Heart left ventricle (tissue), 16 donors: ENCODE data around the gene MAG. TPM values are rescaled to one million over a fixed set of nuclear protein-coding genes. Genes with fewer than 3 reads are reported as not detected.

Experiments
- ATAC-seq, 4 donors: fragments of 200-7000 bp; cut with Tn5 transposase; one replicate each; pipeline ENCODE4 v1.9.1; 2020 to 2022; ENCODE audit warnings: moderate library complexity in 4 of 4, mild to moderate bottlenecking in 3 of 4, moderate number of reproducible peaks in 1 of 4
- DNase-seq, 5 donors: peaks; one replicate each; pipeline ENCODE4 v3.0.0-alpha.2; 2020
- H3K27ac ChIP-seq, 12 donors: fragments of 200-600 bp; sonication (generic) in 4 of 12; one replicate each; pipeline versions ENCODE4 v1.5.0 to v1.8.0; 2016 to 2022; ENCODE audit warnings: mild to moderate bottlenecking in 2 of 12
- H3K27me3 ChIP-seq, 9 donors: fragments of 200-600 bp; sonication (generic) in 2 of 9; one replicate each; pipeline versions ENCODE4 v1.5.1 to v1.8.0; 2016 to 2022; ENCODE audit warnings: mild to moderate bottlenecking in 3 of 9
- H3K36me3 ChIP-seq, 9 donors: fragments of 200-600 bp; sonication (generic) in 2 of 9; one replicate each; pipeline versions ENCODE4 v1.5.0 to v1.8.0; 2018 to 2022; ENCODE audit warnings: mild to moderate bottlenecking in 2 of 9
- H3K4me1 ChIP-seq, 12 donors: fragments of 200-600 bp; sonication (generic) in 4 of 12; one replicate each; pipeline versions ENCODE4 v1.5.0 to v1.8.0; 2016 to 2022; ENCODE audit warnings: mild to moderate bottlenecking in 3 of 12
- H3K4me3 ChIP-seq, 12 donors: fragments of 200-600 bp; sonication (generic) in 4 of 12; one replicate each; pipeline versions ENCODE4 v1.5.0 to v1.8.0; 2017 to 2022; ENCODE audit warnings: mild to moderate bottlenecking in 9 of 12, moderate library complexity in 4 of 12
- H3K9me3 ChIP-seq, 12 donors: fragments of 200-600 bp; sonication (generic) in 4 of 12; one replicate each; pipeline versions ENCODE4 v1.5.0 to v1.8.0; 2016 to 2022; ENCODE audit warnings: mild to moderate bottlenecking in 1 of 12
- CTCF ChIP-seq, 12 donors: fragments of 200-600 bp; sonication (generic) in 4 of 12; IDR thresholded peaks; one replicate each; pipeline versions ENCODE4 v1.5.0 to v1.8.0; 2018 to 2022; ENCODE audit warnings: antibody characterized with exemption in 12 of 12, mild to moderate bottlenecking in 5 of 12
- POLR2A ChIP-seq, 2 donors: fragments of 450-650 bp; IDR thresholded peaks; one replicate each; pipeline ENCODE4 v1.6.1; 2017; ENCODE audit warnings: antibody characterized with exemption in 2 of 2, mild to moderate bottlenecking in 2 of 2, moderate library complexity in 2 of 2
- WGBS, 4 donors: extraction: QIAGEN DNeasy Blood & Tissue Kit in 2 of 4; methylation state at CpG; one replicate each; pipeline versions ENCODE4 v1.1.5 to v1.1.7; 2013 to 2018; 5-methylcytosine and 5-hydroxymethylcytosine counted together
- intact Hi-C, 10 donors: fragments of 100-400 bp; cut with DNase I; formaldehyde crosslinking; loops; one replicate each; pipeline versions ENCODE4 v1.11.1 to v1.14.2; 2022
- polyA plus RNA-seq, 2 donors: library from polyadenylated mRNA; stranded (reverse); fragments of 200-250 nt; gene quantifications; one replicate each; pipeline ENCODE4 v1.2.3, GENCODE V29; 2013
- total RNA-seq, 9 donors: library from RNA; depleted of rRNA in 2 of 9; stranded (reverse); fragments of >200 nt in 2 of 9; fragmentation: NEBNext Ultra II Directional in 3 of 9; extraction: Animal tissue kit (Norgen Biotek cat#: 25700) in 3 of 9; gene quantifications; one replicate each; pipeline versions ENCODE4 v1.1.0 to v1.2.4, GENCODE V29; 2016 to 2023
- donor health status: ischemic (EF 13 %, LVEDD 7.1; RV severe dilation, severe dysfunction).
- donor health status: healthy with polysubstance abuse.
- donor health status: DM: no; HTN: yes; CAD: no.
- donor health status: DM: no; HTN: no; CAD: no.
- donor health status: ischemic (EF 25% LVEDD 6.9; RV normal size, moderate dysfunction).
- donor health status: ischemic (EF 25% LVEDD 5.7; RV mildly dilated, moderate dysfunction).
- donor health status: healthy.
- donor health status: DM: yes; HTN: yes; CAD: no.
- donor health status: ischemic (EF 35%, LVEDD 5.7; RV mildly dilated, moderate dysfunction).
- donor health status: nonischemic (EF 11% LVEDD 7.7; RV severe dilation, severe dysfunction).
- donor health status: DM: yes; HTN: yes; CAD: no.
- donor health status: PGD.
- donor health status: ischemic (EF 29% LVEDD 5.4; RV normal size, mild dysfunction).
- donor health status: nonischemic (EF 23%, LVEDD 6.1; RV moderate dilation, normal function).

MAG gene
- total and polyA plus RNA-seq, 11 donors: 0.30 to 0.72 TPM; not detected in 9

DNA sequence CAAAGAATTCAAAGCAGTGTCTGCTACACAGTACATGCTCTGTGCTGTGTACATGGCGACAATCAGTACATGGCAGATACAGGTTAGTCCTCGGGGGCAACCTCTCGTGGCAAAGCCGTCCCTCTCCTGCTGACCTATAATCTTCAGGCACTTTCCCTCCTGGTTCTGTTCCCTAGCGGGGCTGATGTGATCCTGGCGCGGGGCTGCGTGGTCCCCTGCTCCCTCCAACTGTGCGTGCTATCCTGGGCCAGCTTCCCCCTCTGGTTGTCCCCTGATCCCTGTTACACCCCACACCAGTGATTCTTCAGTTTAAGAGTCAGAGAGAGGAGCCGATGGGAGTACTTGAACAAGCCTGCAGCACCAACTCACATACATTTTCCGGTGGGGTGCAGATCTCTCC, 12.1 kb downstream of the MAG start:
- peaks cover 0 to 5% (median 0%) of the 10 kb centered on the region in 12 donors for H3K4me1 ChIP-seq
- no peak overlapping the region for H3K4me3 ChIP-seq
- intact Hi-C loops: no loop called here
- H3K36me3 ChIP-seq: no peaks in the 10 kb centered on the region
- DNase-seq: peak in 1 of 5 donors; percentile 28
- H3K27me3 ChIP-seq: peaks cover 0 to 24% (median 12%) of the 10 kb centered on the region in 9 donors
- WGBS, 4 donors: 71 to 83% (median 75%) methylated on average over 11 of the region's 11 CpGs
- TF ChIP-seq POLR2A (IDR thresholded peaks at IDR 0.05): no peak
- no peak for TF ChIP-seq CTCF (IDR thresholded peaks at IDR 0.05)
- no peaks in the 10 kb centered on the region for H3K9me3 ChIP-seq
- no peak overlapping the region for H3K27ac ChIP-seq
- no peak for ATAC-seq

DNA sequence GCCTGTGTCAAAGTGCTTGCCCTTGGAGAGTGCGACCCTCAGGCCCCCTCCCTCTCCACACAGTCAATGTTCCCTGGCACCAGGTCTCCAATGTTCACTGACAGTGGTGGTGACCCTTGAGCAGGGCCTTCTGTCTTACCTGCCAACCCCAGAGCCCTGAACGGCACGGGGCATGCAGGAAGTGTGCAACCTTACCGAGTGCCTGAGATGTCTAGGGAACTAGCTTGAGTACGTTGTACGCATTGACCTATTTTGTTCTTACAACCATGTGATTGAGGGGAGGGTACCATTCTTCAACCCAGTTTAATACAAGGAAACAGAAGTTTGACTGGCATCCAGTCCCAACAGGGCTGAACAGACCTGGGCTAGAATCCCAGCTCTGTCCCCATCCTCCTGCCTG, 13.2 kb downstream of the MAG start:
- H3K9me3 ChIP-seq: no peaks in the 10 kb centered on the region
- no peak for ATAC-seq
- H3K36me3 ChIP-seq: no peaks in the 10 kb centered on the region
- H3K27ac ChIP-seq: no peak overlapping the region
- WGBS, 4 donors: 84 to 95% (median 87%) methylated on average over 6 of the region's 6 CpGs
- intact Hi-C loops: no loop called here
- no peak overlapping the region for H3K4me3 ChIP-seq
- H3K4me1 ChIP-seq: peaks cover 0 to 11% (median 0%) of the 10 kb centered on the region in 12 donors
- TF ChIP-seq POLR2A (IDR thresholded peaks at IDR 0.05) (no peak), CTCF (IDR thresholded peaks at IDR 0.05) (no peak)
- H3K27me3 ChIP-seq: peaks cover 0 to 16% (median 6%) of the 10 kb centered on the region in 9 donors
- peak in 2 of 5 donors; percentile 7 to 21 for DNase-seq

DNA sequence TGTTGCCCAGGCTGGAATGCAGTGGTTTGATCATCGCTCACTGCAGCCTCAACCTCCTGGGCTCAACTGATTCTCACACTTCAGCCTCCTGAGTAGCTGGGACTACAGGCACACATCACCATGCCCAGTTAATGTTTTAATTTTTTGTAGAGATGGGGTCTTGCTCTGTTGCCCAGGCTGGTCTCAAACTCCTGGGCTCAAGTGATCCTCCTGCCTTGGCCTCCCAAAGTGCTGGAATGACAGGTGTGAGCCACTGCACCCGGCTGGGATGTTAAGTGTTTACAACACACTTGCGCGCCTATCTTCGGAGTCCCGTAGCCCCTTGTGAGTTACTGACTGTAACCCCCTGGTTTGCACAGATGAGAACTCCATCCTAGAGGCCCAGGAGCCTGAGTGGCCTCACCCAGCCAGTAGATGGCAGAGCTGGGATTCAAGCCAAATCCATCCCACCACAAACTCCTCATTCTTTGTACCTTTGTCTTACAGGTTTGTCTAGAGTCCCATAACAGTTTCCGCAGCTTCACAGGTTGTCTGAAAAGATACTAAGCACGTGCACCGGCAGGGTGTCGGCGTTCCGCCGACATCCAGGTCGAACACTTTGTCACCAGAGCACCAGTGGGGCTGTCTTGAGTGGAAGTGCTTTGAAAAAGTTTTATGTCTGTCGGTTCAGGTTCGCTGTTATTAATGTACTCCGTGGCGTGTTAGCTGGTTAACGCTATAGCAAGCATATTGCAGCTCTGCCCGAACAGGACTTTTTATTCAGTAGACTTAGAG, 14.7 kb downstream of the MAG start:
- DNase-seq: peak in 1 of 5 donors; percentile 27
- Histone ChIP-seq H3K9me3 (no peaks in the 10 kb centered on the region), H3K4me3 (no peak overlapping the region), H3K4me1 (peaks cover 0 to 11% (median 0%) of the 10 kb centered on the region in 12 donors), H3K27ac (no peak overlapping the region), H3K36me3 (no peaks in the 10 kb centered on the region), H3K27me3 (peaks cover 0 to 6% (median 0%) of the 10 kb centered on the region in 9 donors)
- 87 to 92% (median 89%) methylated on average over 20 of the region's 20 CpGs for WGBS, 4 donors
- no peak for ATAC-seq
- intact Hi-C loops: no loop called here
- TF ChIP-seq CTCF (IDR thresholded peaks at IDR 0.05) (no peak), POLR2A (IDR thresholded peaks at IDR 0.05) (no peak)

DNA sequence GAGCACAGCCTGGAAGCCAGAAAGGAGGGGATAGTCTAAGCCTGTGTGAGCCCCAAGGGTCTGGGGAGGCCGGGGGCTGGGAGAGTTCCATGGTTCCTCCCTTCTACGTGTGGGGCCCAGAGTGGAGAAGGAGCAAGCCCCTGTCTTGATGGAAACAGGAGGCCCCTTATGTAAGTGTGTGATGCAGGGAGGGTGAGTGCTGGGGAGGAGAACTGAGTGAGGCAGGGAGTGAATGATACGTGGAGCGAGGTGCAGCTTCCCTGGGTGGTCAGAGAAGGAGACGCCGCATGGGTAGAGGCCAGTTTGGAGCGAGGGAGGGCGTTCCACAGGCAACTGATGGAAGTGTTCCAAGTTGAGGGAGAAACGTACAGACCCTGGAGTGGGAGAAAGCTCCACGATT, 16.0 kb downstream of the MAG start:
- ATAC-seq (no peak), DNase-seq (peak in 1 of 5 donors; percentile 25)
- WGBS, 4 donors: 76 to 78% (median 78%) methylated on average over 10 of the region's 10 CpGs
- H3K36me3 ChIP-seq: no peaks in the 10 kb centered on the region
- no peak overlapping the region for H3K4me3 ChIP-seq
- peaks cover 0 to 5% (median 0%) of the 10 kb centered on the region in 9 donors for H3K27me3 ChIP-seq
- intact Hi-C loops: no loop called here
- no peak overlapping the region for H3K27ac ChIP-seq
- TF ChIP-seq POLR2A (IDR thresholded peaks at IDR 0.05) (no peak), CTCF (IDR thresholded peaks at IDR 0.05) (no peak)
- H3K9me3 ChIP-seq: no peaks in the 10 kb centered on the region
- H3K4me1 ChIP-seq: peaks cover 0 to 11% (median 0%) of the 10 kb centered on the region in 12 donors
